NK-92 treated with Interleukin-12 subunit alpha and Interleukin-12 subunit beta, amount 100 ng/mL, for 24 hours (cell line): ENCODE measurements around the gene STKLD1.
"Not testable (repeated sequence)": the region's sequence is repeated elsewhere in the genome, so short reads cannot be mapped to it uniquely, and the experiment has no call there.

Experiments used
- DNase-seq: peaks from one replicate; lab custom pipeline; 2025; lab: John Stamatoyannopoulos, UW

STKLD1 gene

DNA sequence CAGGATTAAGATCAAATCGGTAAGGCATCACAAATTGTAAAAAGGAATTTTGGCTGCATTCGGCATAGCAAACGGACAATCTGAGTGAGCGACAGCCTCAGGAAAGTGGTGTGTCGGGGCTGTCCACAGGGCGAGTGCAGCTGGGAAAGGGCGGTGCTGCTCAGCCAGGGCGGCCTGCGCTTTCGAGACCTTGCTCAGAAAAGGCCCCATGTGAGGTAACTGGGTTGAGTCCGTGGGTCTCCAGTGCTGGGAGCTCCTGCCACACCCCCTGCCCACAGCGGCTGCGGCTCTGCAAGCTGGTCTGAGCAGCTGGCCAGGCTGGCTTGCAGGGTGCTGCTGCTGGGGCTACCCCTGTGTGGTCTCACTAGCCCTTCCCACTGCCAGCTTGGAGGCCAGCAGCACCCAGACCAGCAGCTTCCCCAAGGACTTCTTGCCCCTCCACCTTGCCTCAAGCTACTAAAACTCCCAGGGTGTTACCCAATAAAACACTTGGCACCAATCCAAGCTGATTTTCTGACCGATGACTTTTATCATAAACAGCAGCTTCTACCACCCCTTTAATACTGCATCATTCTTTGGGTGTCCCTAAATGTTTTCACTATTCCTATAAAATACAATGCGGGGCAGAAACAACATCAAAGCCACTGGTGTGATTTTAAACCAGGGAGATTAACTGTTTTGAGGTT lies 13.7 kb upstream of the STKLD1 start:
- no peak for DNase-seq

- DNase-seq: no peak
Observed at GRCh38 chr9:133366435-133366834, 9.7 kb upstream of the STKLD1 start.

DNA sequence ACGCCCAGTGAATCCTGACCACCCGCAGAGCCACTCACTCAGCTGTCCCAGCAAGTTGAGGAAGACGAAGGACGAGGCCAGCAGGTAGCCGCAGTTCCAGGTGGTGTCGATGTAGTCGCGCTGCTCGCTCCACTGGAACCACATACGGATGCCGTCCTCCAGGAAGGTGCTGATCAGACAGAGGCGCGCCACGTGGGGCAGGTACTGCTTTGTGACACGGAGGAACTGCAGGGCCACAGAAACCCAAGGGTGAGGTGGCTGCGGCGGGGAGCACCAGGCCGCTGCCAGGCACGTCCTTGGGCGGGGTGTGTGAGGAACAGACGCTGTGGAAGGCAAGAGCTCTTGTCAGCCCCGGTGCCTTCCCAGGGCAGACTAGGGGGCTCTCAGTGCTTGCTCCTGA lies 8.9 kb upstream of the STKLD1 start:
- no peak for DNase-seq

- DNase-seq: no peak
Observed at GRCh38 chr9:133367778-133368177, 8.4 kb upstream of the STKLD1 start.

DNA sequence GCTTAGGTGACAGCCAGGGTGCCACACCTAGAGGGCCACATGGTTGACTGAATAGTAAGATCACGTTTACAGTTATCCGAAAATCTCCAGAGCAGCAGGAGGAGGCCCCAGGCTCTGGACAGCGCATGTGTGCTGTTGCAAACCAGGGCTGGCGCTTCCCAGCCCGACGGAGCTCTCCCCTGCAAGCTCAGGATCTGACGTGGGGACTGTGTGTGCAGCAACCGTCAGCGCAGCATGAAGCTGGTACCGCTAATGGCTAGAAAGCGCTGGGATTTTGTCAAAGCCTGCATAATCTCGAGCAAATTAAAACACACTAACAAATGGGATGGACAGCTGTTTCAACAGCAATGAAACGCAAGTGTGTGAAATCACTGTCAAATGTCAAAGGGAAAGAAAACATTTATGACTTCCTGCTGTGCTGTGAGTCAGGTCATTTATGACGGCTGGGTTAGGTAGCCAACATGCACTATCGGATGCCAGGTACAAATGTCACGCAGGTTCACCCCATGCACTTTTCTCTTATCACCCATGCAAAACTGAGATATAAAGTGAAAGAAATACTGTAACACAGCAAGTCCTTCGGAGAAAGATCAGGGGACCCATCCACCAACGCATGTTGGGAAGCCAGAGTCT lies 7.8 kb upstream of the STKLD1 start:
- no peak for DNase-seq

GRCh38 chr9:133369422-133369821 lies 6.7 kb upstream of the STKLD1 start:
- DNase-seq: no peak

DNA sequence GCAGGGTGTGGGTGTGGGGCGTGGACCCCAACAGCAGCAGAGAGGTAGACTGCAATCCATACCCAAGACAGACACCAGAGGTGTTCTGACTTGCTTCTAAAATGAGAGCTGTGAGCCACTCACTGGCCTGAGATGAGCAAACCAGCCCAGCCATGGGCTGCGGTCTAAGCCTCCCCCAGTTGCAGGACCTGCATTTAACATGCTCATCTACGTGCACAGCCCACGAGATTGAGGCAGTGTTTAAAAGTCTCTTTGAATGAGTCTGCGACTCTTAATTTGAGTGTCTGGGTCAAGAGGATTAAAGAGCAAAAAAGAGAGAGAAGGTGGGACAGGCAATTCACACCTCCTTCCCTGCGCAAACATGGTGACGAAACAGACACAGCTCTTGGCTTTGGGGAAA lies 6.2 kb upstream of the STKLD1 start:
- DNase-seq: no peak

DNA sequence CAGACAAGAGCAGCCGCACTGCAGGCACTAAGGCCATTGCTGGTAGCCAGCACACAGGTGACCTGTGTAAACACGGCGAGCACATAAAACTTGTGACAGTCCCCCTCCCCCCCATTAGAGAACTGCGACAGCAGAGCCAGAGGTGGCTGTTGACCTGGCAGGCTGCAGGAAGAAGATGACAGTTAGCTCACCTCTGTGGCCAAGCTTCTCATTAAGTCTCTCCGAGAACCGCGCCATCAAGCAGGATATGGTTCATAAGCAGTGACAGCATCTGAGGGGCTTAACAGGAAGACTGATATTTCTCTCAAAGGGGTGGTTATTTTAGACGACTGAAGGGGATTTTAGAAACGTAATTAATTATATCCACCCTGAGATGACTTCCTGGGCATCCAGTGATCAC lies 5.5 kb upstream of the STKLD1 start:
- DNase-seq: no peak

- peak; percentile 32 for DNase-seq
Observed at GRCh38 chr9:133371261-133371711, 4.9 kb upstream of the STKLD1 start.

- DNase-seq: no peak
Observed at GRCh38 chr9:133372144-133372543, 4.0 kb upstream of the STKLD1 start.

DNA sequence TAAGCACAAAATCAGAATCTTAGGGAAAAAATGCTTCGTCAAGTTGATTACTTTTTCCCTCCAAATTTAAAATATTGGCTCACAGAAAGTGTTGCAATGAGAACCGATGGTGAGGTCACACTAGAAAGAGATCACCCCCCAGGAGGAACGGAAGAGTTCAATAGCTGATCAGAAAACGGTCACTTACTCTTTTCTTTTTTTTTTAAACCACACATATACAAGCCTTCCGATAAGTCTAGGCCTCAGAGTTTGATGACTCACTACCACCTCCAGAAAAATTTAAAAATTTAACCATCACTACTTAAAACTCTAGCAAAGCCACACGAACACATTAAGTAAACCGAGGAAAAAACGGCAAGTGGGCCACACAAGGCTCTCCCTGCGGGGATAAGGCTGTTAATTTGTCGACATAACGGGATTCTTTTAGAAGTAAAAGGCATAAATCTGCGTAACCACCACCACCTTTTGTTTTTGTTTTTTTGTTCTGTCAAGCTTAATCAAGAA lies 1.5 kb upstream of the STKLD1 start:
- no peak for DNase-seq

GRCh38 chr9:133375116-133375723 lies 946 bp upstream of the STKLD1 start:
- DNase-seq: no peak

DNA sequence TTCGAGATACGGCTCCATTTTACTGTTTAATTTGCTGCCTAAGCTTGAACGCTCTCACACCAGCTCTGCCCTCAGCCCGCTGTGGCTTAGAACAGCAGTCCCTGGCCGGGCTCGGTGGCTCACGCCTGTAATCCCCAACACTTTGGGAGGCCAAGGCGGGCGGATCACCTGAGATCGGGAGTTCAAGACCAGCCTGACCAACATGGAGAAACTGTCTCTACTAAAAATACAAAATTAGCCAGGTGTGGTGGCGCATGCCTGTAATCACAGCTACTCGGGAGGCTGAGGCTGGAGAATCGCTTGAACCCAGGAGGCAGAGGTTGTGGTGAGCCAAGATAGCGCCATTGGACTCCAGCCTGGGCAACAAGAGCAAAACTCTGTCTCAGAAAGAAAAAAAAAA lies 1.1 kb downstream of the STKLD1 start:
- not testable (repeated sequence) for DNase-seq

DNA sequence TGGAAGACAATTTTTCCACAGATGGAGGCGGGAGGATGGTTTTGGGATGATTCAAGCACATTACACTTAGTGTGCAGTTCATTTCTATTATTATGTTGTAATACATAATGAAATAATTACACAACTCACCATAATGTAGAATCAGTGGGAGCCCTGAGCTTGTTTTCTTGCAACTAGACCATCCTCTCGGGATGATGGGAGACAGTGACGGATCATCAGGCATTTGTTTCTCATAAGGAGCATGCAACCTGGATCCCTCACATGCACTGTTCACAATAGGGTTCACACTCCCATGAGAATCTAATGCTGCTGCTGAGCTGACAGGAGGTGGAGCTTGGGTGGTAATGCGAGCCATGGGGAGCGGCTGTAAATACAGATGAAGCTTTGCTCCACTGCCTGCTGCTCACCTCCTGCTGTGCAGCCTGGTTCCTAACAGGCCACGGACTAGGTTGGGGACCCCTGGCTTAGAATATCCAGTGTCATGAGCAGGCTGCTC lies 1.6 kb downstream of the STKLD1 start:
- no peak for DNase-seq

- no peak for DNase-seq
Observed at GRCh38 chr9:133378408-133378962, 2.3 kb downstream of the STKLD1 start.

- no peak for DNase-seq
Observed at GRCh38 chr9:133379153-133380086, 3.3 kb downstream of the STKLD1 start.

DNA sequence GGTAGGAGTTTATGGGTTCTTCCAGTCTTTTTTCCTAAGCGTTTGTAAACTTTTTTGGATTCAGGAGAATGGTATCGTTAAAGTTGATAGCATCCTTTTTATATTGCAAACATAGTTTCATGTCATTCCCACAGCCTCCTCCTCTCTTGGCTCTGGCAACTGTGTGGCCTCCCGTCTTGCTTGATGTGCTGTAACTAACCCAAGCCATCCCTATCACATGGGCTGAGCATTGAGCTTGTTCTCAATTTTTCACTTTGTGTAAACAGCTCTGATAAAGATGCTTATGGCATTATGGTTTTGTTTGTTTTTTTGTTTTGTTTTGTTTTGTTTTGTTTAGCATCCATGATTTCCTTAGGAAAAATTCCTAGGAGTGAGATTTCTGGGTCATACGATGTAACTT lies 4.6 kb downstream of the STKLD1 start:
- DNase-seq: no peak

DNA sequence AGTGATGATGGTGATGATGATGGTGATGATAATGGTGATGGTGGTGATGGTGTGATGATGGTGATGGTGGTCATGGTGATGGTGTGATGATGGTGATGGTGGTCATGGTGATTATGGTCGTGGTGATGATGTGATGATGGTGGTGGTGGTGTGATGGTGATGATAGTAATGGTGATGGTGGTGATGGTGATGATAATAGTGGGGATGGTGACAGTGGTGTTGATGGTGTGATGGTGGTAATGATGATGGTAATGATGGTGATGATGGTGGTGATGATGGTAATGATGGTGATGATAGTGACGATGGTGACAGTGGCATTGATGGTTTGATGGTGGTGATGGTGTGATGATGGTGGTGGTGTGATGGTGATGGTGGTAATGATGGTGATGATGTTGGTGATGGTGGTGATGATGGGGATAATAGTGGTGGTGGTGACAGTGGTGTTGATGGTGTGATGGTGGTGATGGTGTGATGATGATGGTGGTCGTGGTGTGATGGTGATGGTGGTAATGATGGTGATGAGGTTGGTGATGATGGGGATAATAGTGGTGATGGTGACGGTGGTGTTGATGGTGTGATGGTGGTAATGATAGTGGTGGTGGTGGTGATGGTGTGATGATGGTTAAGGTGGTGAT lies 6.5 kb downstream of the STKLD1 start:
- no peak for DNase-seq

GRCh38 chr9:133383438-133383837 lies 7.3 kb downstream of the STKLD1 start:
- no peak for DNase-seq

DNA sequence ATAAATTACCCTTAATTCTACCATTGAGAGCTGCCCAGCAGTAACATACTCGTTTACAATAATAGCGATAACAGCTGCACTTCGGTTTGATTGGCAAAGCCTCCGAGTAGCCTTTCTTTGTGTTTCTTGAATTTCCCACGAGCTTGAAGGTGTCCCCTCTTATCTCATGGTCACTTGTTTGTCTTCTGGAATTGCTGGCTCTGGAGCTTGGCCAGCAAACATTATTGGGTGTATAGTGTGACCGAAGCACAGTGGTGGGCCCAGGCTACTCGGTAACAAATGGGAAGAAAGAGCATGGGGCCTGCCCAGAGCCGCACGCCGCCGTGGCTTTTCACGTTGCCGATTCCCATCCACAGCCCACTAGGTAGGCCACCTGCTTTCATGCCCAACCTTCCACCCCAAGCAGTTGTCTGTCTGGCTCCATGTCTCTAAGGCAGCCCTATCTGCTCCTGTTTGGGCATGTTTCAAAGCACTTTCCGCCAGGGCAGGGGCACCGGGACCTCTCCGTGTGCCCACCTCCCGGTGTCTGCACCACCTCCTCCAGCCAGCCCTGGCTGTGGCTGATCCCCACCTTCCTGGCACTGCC lies 8.7 kb downstream of the STKLD1 start:
- no peak for DNase-seq

GRCh38 chr9:133385452-133385851 lies 9.3 kb downstream of the STKLD1 start:
- DNase-seq: no peak
